Measurements from ENCODE around the gene PRKD2. TPM values are rescaled to one million over a fixed set of nuclear protein-coding genes. Genes with fewer than 3 reads are reported as not detected.

PRKD2 gene
- total and polyA plus RNA-seq, 2 of the 8 experiments (the other 6 are each of a cell fraction or from before 2014, with no cell fraction given): 24.4 to 63.8 TPM

DNA sequence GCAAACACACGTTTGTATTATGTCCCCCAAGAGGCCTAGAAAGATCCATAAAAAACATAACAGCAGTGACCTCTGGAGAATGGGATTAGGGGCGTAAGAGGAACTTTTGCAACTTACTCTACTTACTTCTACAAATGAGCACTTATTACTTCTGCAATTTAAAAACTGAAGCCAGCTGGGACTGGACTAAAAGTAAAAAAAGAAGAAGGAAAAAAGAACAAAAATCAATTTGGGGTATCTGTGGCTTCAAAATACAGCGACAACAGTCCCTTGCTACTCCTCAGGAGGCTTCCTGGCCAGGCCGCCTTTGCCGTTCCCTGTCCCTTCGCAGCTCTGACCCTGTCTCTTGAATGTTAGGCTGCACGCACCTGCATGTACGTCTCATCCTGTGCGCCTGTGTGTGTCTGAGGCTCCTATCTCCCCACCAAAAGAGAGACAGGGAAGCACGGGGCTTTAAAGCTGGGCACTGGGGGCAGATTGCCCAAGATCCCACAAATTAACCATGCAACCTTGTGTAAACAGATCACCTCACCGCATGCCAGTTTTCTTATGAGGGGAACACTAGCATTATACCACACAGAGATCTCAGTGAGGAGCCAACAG is 16.9 kb upstream of the PRKD2 start (continued):
- TF ChIP-seq CHD7 (IDR thresholded peaks at IDR 0.05; ENCODE audit: insufficient replicate concordance, low read length) (no peak), JUND (IDR thresholded peaks at IDR 0.05; ENCODE audit: low read length) (no peak), EZH2 (IDR thresholded peaks at IDR 0.05; ENCODE audit: low read depth, low read length, severe bottlenecking) (no peak), SIX5 (IDR thresholded peaks at IDR 0.05; ENCODE audit: low read depth, low read length) (no peak), TAF1 (IDR thresholded peaks at IDR 0.05; ENCODE audit: low read depth, low read length) (no peak), RXRA (IDR thresholded peaks at IDR 0.05; ENCODE audit: insufficient read depth, low read depth, low read length) (no peak), E2F6 (IDR thresholded peaks at IDR 0.05) (no peak)
- TF ChIP-seq, protein P1, sequence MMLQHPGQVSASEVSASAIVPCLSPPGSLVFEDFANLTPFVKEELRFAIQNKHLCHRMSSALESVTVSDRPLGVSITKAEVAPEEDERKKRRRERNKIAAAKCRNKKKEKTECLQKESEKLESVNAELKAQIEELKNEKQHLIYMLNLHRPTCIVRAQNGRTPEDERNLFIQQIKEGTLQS (IDR thresholded peaks at IDR 0.05; ENCODE audit: insufficient read depth, low read depth, low read length): no peak
- TF ChIP-seq, protein P2, sequence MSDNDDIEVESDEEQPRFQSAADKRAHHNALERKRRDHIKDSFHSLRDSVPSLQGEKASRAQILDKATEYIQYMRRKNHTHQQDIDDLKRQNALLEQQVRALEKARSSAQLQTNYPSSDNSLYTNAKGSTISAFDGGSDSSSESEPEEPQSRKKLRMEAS (IDR thresholded peaks at IDR 0.05): no peak

Measured in H1 (cell line).